IMR-90 (cell line): Measurements from ENCODE around the gene EMC8. TPM values are rescaled to one million over a fixed set of nuclear protein-coding genes. Genes with fewer than 3 reads are reported as not detected.

Experiments
- ATAC-seq: fragments of 200-7000 bp; cut with Tn5 transposase; 2 replicates; pipeline ENCODE4 v1.9.1; 2020; ENCODE audit warnings: low read depth, mild to moderate bottlenecking, moderate library complexity
- BruUV-seq: library from RNA; stranded (reverse); fragments of 400-500 nt; replicated peaks from 2 replicates; lab custom pipeline; 2021; lab: Mats Ljungman, UMichigan
- CTCF ChIA-PET: fragments of 300-600 bp; formaldehyde crosslinking; extraction: SDS; loops from one replicate; lab custom pipeline; 2021; ENCODE audit warnings: antibody characterized with exemption; lab: Yijun Ruan, JAX
- POLR2A ChIA-PET: fragments of 300-600 bp; sonication (Branson Sonifier 250); formaldehyde crosslinking; loops from one replicate; lab custom pipeline; 2022; ENCODE audit warnings: antibody characterized with exemption; ENCODE audit not compliant: unreplicated experiment; lab: Charles Lee
- DNase-seq: peaks from one replicate; pipeline ENCODE4 v3.0.0; 2013
- H2AFZ ChIP-seq: replicated peaks from 2 replicates; pipeline ENCODE3; 2013; ENCODE audit warnings: low read length, mild to moderate bottlenecking; ENCODE audit not compliant: poor library complexity
- H2AK5ac ChIP-seq: 2 replicates; pipeline ENCODE4 v1.6.1; 2013; ENCODE audit warnings: low read depth, low read length, inconsistent platforms
- H2AK9ac ChIP-seq: replicated peaks from 2 replicates; pipeline ENCODE3; 2013; ENCODE audit warnings: mild to moderate bottlenecking, low read depth, low read length, moderate library complexity; ENCODE audit not compliant: poor library complexity
- H2BK120ac ChIP-seq: 2 replicates; pipeline ENCODE4 v1.6.1; 2013; ENCODE audit warnings: low read depth, low read length, inconsistent platforms
- H2BK15ac ChIP-seq: 3 replicates; pipeline ENCODE4 v1.6.1; 2013; ENCODE audit warnings: low read depth, low read length, inconsistent platforms
- H2BK20ac ChIP-seq: 2 replicates; pipeline ENCODE4 v1.6.1; 2013; ENCODE audit warnings: low read depth, mild to moderate bottlenecking, inconsistent platforms, low read length, moderate library complexity
- H2BK5ac ChIP-seq: 2 replicates; pipeline ENCODE4 v1.6.1; 2013; ENCODE audit warnings: mild to moderate bottlenecking, low read depth, low read length, inconsistent platforms; ENCODE audit not compliant: poor library complexity, severe bottlenecking
- H3K14ac ChIP-seq: replicated peaks from 2 replicates; pipeline ENCODE4 v1.6.1; 2013; ENCODE audit warnings: low read depth, low read length, inconsistent platforms
- H3K18ac ChIP-seq: 2 replicates; pipeline ENCODE4 v1.6.1; 2013; ENCODE audit warnings: low read depth, low read length, control low read depth
- H3K23ac ChIP-seq: 2 replicates; pipeline ENCODE4 v1.6.1; 2013; ENCODE audit warnings: low read depth, low read length, inconsistent platforms
- H3K27ac ChIP-seq: 2 replicates; pipeline ENCODE4 v1.5.1; 2013; ENCODE audit warnings: mild to moderate bottlenecking, control low read depth, low read length; ENCODE audit not compliant: insufficient read depth
- H3K27me3 ChIP-seq: 2 replicates; pipeline ENCODE4 v1.6.1; 2013; ENCODE audit warnings: low read length; ENCODE audit not compliant: control insufficient read depth, insufficient read depth
- H3K36me3 ChIP-seq: 2 replicates; pipeline ENCODE4 v1.6.1; 2013; ENCODE audit warnings: low read length, mixed read lengths; ENCODE audit not compliant: control insufficient read depth, insufficient read depth
- H3K4ac ChIP-seq: 2 replicates; pipeline ENCODE4 v1.6.1; 2013; ENCODE audit warnings: low read depth, low read length, inconsistent platforms
- H3K4me1 ChIP-seq: 2 replicates; pipeline ENCODE4 v1.6.1; 2013; ENCODE audit warnings: low read length, mixed read lengths; ENCODE audit not compliant: control insufficient read depth, insufficient read depth
- H3K4me2 ChIP-seq: 2 replicates; pipeline ENCODE4 v1.6.1; 2013; ENCODE audit warnings: low read depth, mild to moderate bottlenecking, control low read depth, low read length, moderate library complexity
- H3K4me3 ChIP-seq: 2 replicates; pipeline ENCODE4 v1.5.1; 2013; ENCODE audit warnings: low read depth, mild to moderate bottlenecking, control low read depth, low read length, moderate library complexity; ENCODE audit not compliant: insufficient read depth
- H3K56ac ChIP-seq: 2 replicates; pipeline ENCODE4 v1.6.1; 2013; ENCODE audit warnings: low read length, inconsistent platforms; ENCODE audit not compliant: insufficient read depth; ENCODE audit errors: extremely low read depth
- H3K79me1 ChIP-seq, 2 experiments: 2 replicates each; pipeline ENCODE4 v1.6.1; 2013; ENCODE audit warnings: low read length in 2 of 2, inconsistent platforms in 1 of 2, low read depth in 1 of 2
- H3K9ac ChIP-seq: 2 replicates; pipeline ENCODE4 v1.6.1; 2013; ENCODE audit warnings: low read depth, low read length, control low read depth
- H3K9me1 ChIP-seq: 2 replicates; pipeline ENCODE4 v1.6.1; 2013; ENCODE audit warnings: low read length, inconsistent platforms; ENCODE audit not compliant: insufficient read depth
- H3K9me3 ChIP-seq: 2 replicates; pipeline ENCODE4 v1.6.1; 2013; ENCODE audit warnings: low read length; ENCODE audit not compliant: control insufficient read depth, insufficient read depth
- H4K20me1 ChIP-seq: 2 replicates; pipeline ENCODE4 v1.6.1; 2013; ENCODE audit warnings: low read length, inconsistent platforms; ENCODE audit not compliant: insufficient read depth
- H4K5ac ChIP-seq: 2 replicates; pipeline ENCODE4 v1.6.1; 2013; ENCODE audit warnings: mild to moderate bottlenecking, low read depth, low read length, control low read depth
- H4K8ac ChIP-seq, 2 experiments: 2 replicates each; pipeline ENCODE4 v1.6.1; 2013; ENCODE audit warnings: low read depth in 2 of 2, low read length in 2 of 2, control low read depth in 1 of 2, inconsistent platforms in 1 of 2
- H4K91ac ChIP-seq: 2 replicates; pipeline ENCODE4 v1.6.1; 2013; ENCODE audit warnings: low read depth, low read length, inconsistent platforms; ENCODE audit not compliant: insufficient read depth
- BHLHE40 ChIP-seq: fragments of 150-350 bp; IDR thresholded peaks from 2 replicates; pipeline ENCODE4 v1.6.1; 2016; ENCODE audit warnings: mild to moderate bottlenecking, low read depth, low read length
- CEBPB ChIP-seq: IDR thresholded peaks from 2 replicates; pipeline ENCODE4 v1.6.1; 2012; ENCODE audit warnings: low read depth, low read length, improper control_type of control experiment
- CHD1 ChIP-seq: IDR thresholded peaks from 2 replicates; pipeline ENCODE4 v1.6.1; 2012; ENCODE audit warnings: low read depth, low read length, improper control_type of control experiment
- CTCF ChIP-seq: conservative IDR thresholded peaks from 2 replicates; pipeline ENCODE4 v1.5.1; 2012; ENCODE audit warnings: mild to moderate bottlenecking, low read depth, low read length, improper control_type of control experiment
- FOS ChIP-seq: fragments of 150-350 bp; IDR thresholded peaks from 2 replicates; pipeline ENCODE4 v1.6.1; 2016; ENCODE audit warnings: low read depth, low read length
- MAFK ChIP-seq: IDR thresholded peaks from 2 replicates; pipeline ENCODE4 v1.6.1; 2012; ENCODE audit warnings: low read depth, low read length, improper control_type of control experiment
- MAZ ChIP-seq: IDR thresholded peaks from 2 replicates; pipeline ENCODE4 v1.6.1; 2012; ENCODE audit warnings: low read depth, mild to moderate bottlenecking, low read length, improper control_type of control experiment, moderate library complexity, borderline replicate concordance
- MXI1 ChIP-seq: IDR thresholded peaks from 2 replicates; pipeline ENCODE4 v1.6.1; 2012; ENCODE audit warnings: low read depth, mild to moderate bottlenecking, low read length, moderate library complexity, borderline replicate concordance
- NFE2L2 ChIP-seq: fragments of 150-350 bp; IDR thresholded peaks from 2 replicates; pipeline ENCODE4 v1.6.1; 2016; ENCODE audit warnings: low read depth, mild to moderate bottlenecking, low read length
- POLR2A ChIP-seq: IDR thresholded peaks from 2 replicates; pipeline ENCODE4 v1.6.1; 2012; ENCODE audit warnings: mild to moderate bottlenecking, low read depth, low read length
- RAD21 ChIP-seq: IDR thresholded peaks from 2 replicates; pipeline ENCODE4 v1.6.1; 2012; ENCODE audit warnings: low read length, improper control_type of control experiment
- RCOR1 ChIP-seq: IDR thresholded peaks from 2 replicates; pipeline ENCODE4 v1.6.1; 2012; ENCODE audit warnings: mild to moderate bottlenecking, low read length, improper control_type of control experiment; ENCODE audit not compliant: insufficient replicate concordance
- RFX5 ChIP-seq: IDR thresholded peaks from 2 replicates; pipeline ENCODE4 v1.8.0; 2012; ENCODE audit warnings: low read depth, mild to moderate bottlenecking, low read length, moderate library complexity
- SMC3 ChIP-seq: fragments of 150-350 bp; IDR thresholded peaks from 2 replicates; pipeline ENCODE4 v1.6.1; 2016; ENCODE audit warnings: low read depth, mild to moderate bottlenecking, antibody characterized with exemption, low read length, moderate library complexity
- WGBS, 2 experiments: methylation state at CpG; one replicate each; pipeline versions ENCODE4 v1.1.5 to v1.1.7; 2013; ENCODE audit warnings: missing lambda C conversion rate in 2 of 2; ENCODE audit not compliant: insufficient read length in 1 of 2; ENCODE audit errors: extremely low coverage in 2 of 2; 5-methylcytosine and 5-hydroxymethylcytosine counted together
- dilution Hi-C: fragments of 300-500 bp; cut with HindIII; formaldehyde crosslinking; loops from one replicate; pipeline ENCODE4 v1.14.3; 2018; ENCODE audit warnings: low sequenced_read_pairs; ENCODE audit not compliant: unreplicated experiment
- in situ Hi-C: fragments of 300-500 bp; cut with MboI; formaldehyde crosslinking; loops from 3 replicates; pipeline ENCODE4 v1.14.3; 2019; ENCODE audit warnings: low sequenced_read_pairs, inconsistent platforms, mixed read lengths
- intact Hi-C: fragments of 100-400 bp; cut with micrococcal nuclease; formaldehyde crosslinking; loops from 2 replicates; pipeline ENCODE4 v1.10.0; 2022
- polyA plus RNA-seq, 3 experiments: library from polyadenylated mRNA; depleted of rRNA; stranded (reverse); fragments of >200 nt; gene quantifications; 2 replicates each; pipeline ENCODE4 v1.2.3, GENCODE V29; 2012; ENCODE audit warnings: low replicate concordance in 1 of 3
- total RNA-seq: library from RNA; depleted of rRNA; stranded (reverse); fragments of >200 nt; gene quantifications from 2 replicates; pipeline ENCODE4 v1.2.3, GENCODE V29; 2012
- TF ChIP-seq, protein P1 (sequence below): fragments of 150-350 bp; IDR thresholded peaks from 2 replicates; pipeline ENCODE4 v1.6.1; 2016; ENCODE audit warnings: low read depth, mild to moderate bottlenecking, low read length, moderate library complexity, borderline replicate concordance
- TF ChIP-seq, protein P2 (sequence below): fragments of 150-350 bp; IDR thresholded peaks from 2 replicates; pipeline ENCODE4 v1.6.1; 2017; ENCODE audit warnings: mild to moderate bottlenecking, antibody characterized with exemption, low read length, low read depth

The EMC8 gene
- total and polyA plus RNA-seq, 2 of the 4 experiments (the other 2 are of a cell fraction), result 23.7 to 48.9 TPM

- no peak overlapping the region for H3K18ac ChIP-seq
- H2AK5ac ChIP-seq, result no peak overlapping the region
- H2AK9ac ChIP-seq, result no peak overlapping the region
- no peak overlapping the region for H3K56ac ChIP-seq
- H4K5ac ChIP-seq, result no peak overlapping the region
- peaks cover 52% of the 10 kb centered on the region for H3K27me3 ChIP-seq
- no peak overlapping the region for H4K91ac ChIP-seq
- H3K23ac ChIP-seq, result no peak overlapping the region
- H3K14ac ChIP-seq, result no peak overlapping the region
- no peak overlapping the region for H2BK20ac ChIP-seq
- no peak overlapping the region for H4K8ac ChIP-seq
- no peak overlapping the region for H2BK5ac ChIP-seq
- TF ChIP-seq RFX5, result no peak
- TF ChIP-seq MAZ, result no peak
- TF ChIP-seq BHLHE40, result no peak
- no peak for TF ChIP-seq CHD1
- no peak for TF ChIP-seq NFE2L2
- TF ChIP-seq POLR2A, result no peak
- no peak for TF ChIP-seq MAFK
- no peak for TF ChIP-seq SMC3
- no peak for TF ChIP-seq CTCF
- TF ChIP-seq RAD21, result no peak
- TF ChIP-seq FOS, result no peak
- TF ChIP-seq, protein P1, sequence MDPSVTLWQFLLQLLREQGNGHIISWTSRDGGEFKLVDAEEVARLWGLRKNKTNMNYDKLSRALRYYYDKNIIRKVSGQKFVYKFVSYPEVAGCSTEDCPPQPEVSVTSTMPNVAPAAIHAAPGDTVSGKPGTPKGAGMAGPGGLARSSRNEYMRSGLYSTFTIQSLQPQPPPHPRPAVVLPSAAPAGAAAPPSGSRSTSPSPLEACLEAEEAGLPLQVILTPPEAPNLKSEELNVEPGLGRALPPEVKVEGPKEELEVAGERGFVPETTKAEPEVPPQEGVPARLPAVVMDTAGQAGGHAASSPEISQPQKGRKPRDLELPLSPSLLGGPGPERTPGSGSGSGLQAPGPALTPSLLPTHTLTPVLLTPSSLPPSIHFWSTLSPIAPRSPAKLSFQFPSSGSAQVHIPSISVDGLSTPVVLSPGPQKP, result no peak
- TF ChIP-seq MXI1, result no peak
- no peak for TF ChIP-seq CEBPB
- TF ChIP-seq RCOR1, result no peak
- TF ChIP-seq, protein P2, sequence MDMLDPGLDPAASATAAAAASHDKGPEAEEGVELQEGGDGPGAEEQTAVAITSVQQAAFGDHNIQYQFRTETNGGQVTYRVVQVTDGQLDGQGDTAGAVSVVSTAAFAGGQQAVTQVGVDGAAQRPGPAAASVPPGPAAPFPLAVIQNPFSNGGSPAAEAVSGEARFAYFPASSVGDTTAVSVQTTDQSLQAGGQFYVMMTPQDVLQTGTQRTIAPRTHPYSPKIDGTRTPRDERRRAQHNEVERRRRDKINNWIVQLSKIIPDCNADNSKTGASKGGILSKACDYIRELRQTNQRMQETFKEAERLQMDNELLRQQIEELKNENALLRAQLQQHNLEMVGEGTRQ, result no peak
- H3K27ac ChIP-seq, result no peak overlapping the region
- dilution Hi-C loops (no loop called here), in situ Hi-C loops (no loop called here), intact Hi-C loops (no loop called here)
- no TSS peak for BruUV-seq
- no peak overlapping the region for H3K9ac ChIP-seq
- WGBS, 2 experiments, result 71% methylated on average over 19 of the region's 21 CpGs; no CpG with 5 or more reads in 1 of the 2 experiments
- no peaks in the 10 kb centered on the region for H3K4me1 ChIP-seq
- H3K36me3 ChIP-seq, result no peaks in the 10 kb centered on the region
- no peak overlapping the region for H2AFZ ChIP-seq
- ChIA-PET POLR2A (no interaction called here), CTCF (no interaction called here)
- no peak overlapping the region for H3K4me3 ChIP-seq
- no peak overlapping the region for H3K4ac ChIP-seq
- H3K9me1 ChIP-seq, result no peaks in the 10 kb centered on the region
- peaks cover 9% of the 10 kb centered on the region; the same call in 1 of the 2 replicates for H3K9me3 ChIP-seq
- no peak for ATAC-seq
- no peak overlapping the region for H2BK120ac ChIP-seq
- no peak overlapping the region for H2BK15ac ChIP-seq
- no peak for DNase-seq
- no peak overlapping the region for H3K4me2 ChIP-seq
- H3K79me1 ChIP-seq, result no peaks in the 10 kb centered on the region
- no peaks in the 10 kb centered on the region for H4K20me1 ChIP-seq
Observed at GRCh38 chr16:85835227-85835751, 35.9 kb upstream of the EMC8 start.
